Astrocyte (in vitro differentiated cells and primary cell): ENCODE results near the gene POGZ. TPM values are rescaled to one million over a fixed set of nuclear protein-coding genes. Genes with fewer than 3 reads are reported as not detected.

Experiments used
- DNase-seq: peaks from one replicate; pipeline ENCODE4 v3.0.0-alpha.2; 2010; ENCODE audit warnings: low read depth
- FAIRE-seq: peaks from 2 replicates; lab custom pipeline; 2011; peaks lifted over from hg19 to GRCh38; lab: Jason Lieb, UNC
- H2AFZ ChIP-seq: 2 replicates; pipeline ENCODE4 v1.6.0; 2012; ENCODE audit warnings: low read depth, low read length, inconsistent platforms
- H3K27ac ChIP-seq: 2 replicates; pipeline ENCODE4 v1.5.1; 2011; ENCODE audit warnings: low read depth, low read length, inconsistent platforms
- H3K27me3 ChIP-seq: 2 replicates; pipeline ENCODE4 v1.6.0; 2011; ENCODE audit warnings: low read length, inconsistent platforms; ENCODE audit not compliant: insufficient read depth
- H3K36me3 ChIP-seq: 2 replicates; pipeline ENCODE4 v1.5.1; 2011; ENCODE audit warnings: low read length, inconsistent platforms; ENCODE audit not compliant: insufficient read depth
- H3K4me1 ChIP-seq: 2 replicates; pipeline ENCODE4 v1.5.1; 2011; ENCODE audit warnings: low read length, inconsistent platforms; ENCODE audit not compliant: insufficient read depth
- H3K4me2 ChIP-seq: 2 replicates; pipeline ENCODE4 v1.6.0; 2012; ENCODE audit warnings: low read length, inconsistent platforms
- H3K4me3 ChIP-seq: 2 replicates; pipeline ENCODE4 v1.5.1; 2011; ENCODE audit warnings: low read depth, mild to moderate bottlenecking, low read length, inconsistent platforms; ENCODE audit not compliant: insufficient read depth
- H3K79me2 ChIP-seq: 2 replicates; pipeline ENCODE4 v1.6.0; 2012; ENCODE audit warnings: mild to moderate bottlenecking, low read length, inconsistent platforms; ENCODE audit not compliant: insufficient read depth
- H3K9ac ChIP-seq: 2 replicates; pipeline ENCODE4 v1.6.0; 2012; ENCODE audit warnings: mild to moderate bottlenecking, low read length, inconsistent platforms
- H3K9me3 ChIP-seq: 2 replicates; pipeline ENCODE4 v1.5.1; 2012; ENCODE audit warnings: low read depth, mild to moderate bottlenecking, low read length, inconsistent platforms; ENCODE audit not compliant: insufficient read depth
- H4K20me1 ChIP-seq: 2 replicates; pipeline ENCODE4 v1.6.0; 2012; ENCODE audit warnings: low read length, inconsistent platforms; ENCODE audit not compliant: insufficient read depth
- H3K27ac Mint-ChIP-seq: one replicate; pipeline ENCODE4 v1.8.0; 2021; ENCODE audit warnings: mild to moderate bottlenecking, mixed read lengths; ENCODE audit not compliant: unreplicated experiment
- H3K27me3 Mint-ChIP-seq: one replicate; pipeline ENCODE4 v1.8.0; 2021; ENCODE audit warnings: low read depth, mixed read lengths; ENCODE audit not compliant: unreplicated experiment
- H3K36me3 Mint-ChIP-seq: one replicate; pipeline ENCODE4 v1.8.0; 2021; ENCODE audit warnings: low read depth, mixed read lengths; ENCODE audit not compliant: unreplicated experiment
- H3K4me1 Mint-ChIP-seq: one replicate; pipeline ENCODE4 v1.8.0; 2021; ENCODE audit warnings: low read depth, mixed read lengths; ENCODE audit not compliant: unreplicated experiment
- H3K4me3 Mint-ChIP-seq: one replicate; pipeline ENCODE4 v1.8.0; 2021; ENCODE audit warnings: mild to moderate bottlenecking, moderate library complexity, mixed read lengths; ENCODE audit not compliant: unreplicated experiment
- H3K9me3 Mint-ChIP-seq: one replicate; pipeline ENCODE4 v1.8.0; 2021; ENCODE audit warnings: mild to moderate bottlenecking, mixed read lengths; ENCODE audit not compliant: unreplicated experiment
- CTCF ChIP-seq: IDR thresholded peaks from 2 replicates; pipeline ENCODE4 v1.5.1; 2011; ENCODE audit warnings: low read depth, mild to moderate bottlenecking, inconsistent platforms, low read length, moderate library complexity; ENCODE audit not compliant: insufficient read depth
- EZH2 ChIP-seq: IDR thresholded peaks from 2 replicates; pipeline ENCODE4 v1.6.1; 2012; ENCODE audit warnings: mild to moderate bottlenecking, low read length, inconsistent platforms; ENCODE audit not compliant: insufficient read depth
- total RNA-seq: library from RNA; stranded (reverse); gene quantifications from 2 replicates; pipeline ENCODE4 v1.2.1, GENCODE V29; 2021

POGZ gene
- total RNA-seq, 1 donor from 2014 or later = 63.9 TPM

GRCh38 chr1:151492120-151492519 lies 32.8 kb upstream of the POGZ start:
- H3K27me3 Mint-ChIP-seq = no peaks in the 10 kb centered on the region
- no peak overlapping the region for H3K4me3 Mint-ChIP-seq
- Histone ChIP-seq H3K9ac (no peak overlapping the region), H3K4me1 (peaks cover 11% of the 10 kb centered on the region), H3K4me3 (no peak overlapping the region), H2AFZ (no peak overlapping the region), H3K27ac (no peak overlapping the region), H3K36me3 (no peaks in the 10 kb centered on the region), H3K79me2 (no peaks in the 10 kb centered on the region), H4K20me1 (no peaks in the 10 kb centered on the region), H3K9me3 (no peaks in the 10 kb centered on the region), H3K27me3 (no peaks in the 10 kb centered on the region), H3K4me2 (no peak overlapping the region)
- H3K36me3 Mint-ChIP-seq = no peaks in the 10 kb centered on the region
- FAIRE-seq (no peak), DNase-seq (no peak)
- peaks cover 7% of the 10 kb centered on the region for H3K4me1 Mint-ChIP-seq
- H3K27ac Mint-ChIP-seq = no peak overlapping the region
- no peak for TF ChIP-seq CTCF
- no peak for TF ChIP-seq EZH2
- H3K9me3 Mint-ChIP-seq = no peaks in the 10 kb centered on the region

GRCh38 chr1:151491641-151492040 lies 32.3 kb upstream of the POGZ start:
- FAIRE-seq = no peak
- Histone ChIP-seq H3K27ac (no peak overlapping the region), H2AFZ (no peak overlapping the region), H4K20me1 (no peaks in the 10 kb centered on the region), H3K4me3 (no peak overlapping the region), H3K36me3 (no peaks in the 10 kb centered on the region), H3K9me3 (no peaks in the 10 kb centered on the region), H3K79me2 (no peaks in the 10 kb centered on the region), H3K27me3 (no peaks in the 10 kb centered on the region), H3K4me2 (no peak overlapping the region), H3K4me1 (peaks cover 11% of the 10 kb centered on the region), H3K9ac (no peak overlapping the region)
- H3K36me3 Mint-ChIP-seq = no peaks in the 10 kb centered on the region
- TF ChIP-seq CTCF (no peak), EZH2 (no peak)
- no peak overlapping the region for H3K27ac Mint-ChIP-seq
- H3K27me3 Mint-ChIP-seq = no peaks in the 10 kb centered on the region
- H3K9me3 Mint-ChIP-seq = no peaks in the 10 kb centered on the region
- DNase-seq = no peak
- no peak overlapping the region for H3K4me3 Mint-ChIP-seq
- H3K4me1 Mint-ChIP-seq = peaks cover 7% of the 10 kb centered on the region

- Mint-ChIP-seq H3K36me3 (no peaks in the 10 kb centered on the region), H3K27ac (no peak overlapping the region), H3K4me1 (no peaks in the 10 kb centered on the region), H3K9me3 (peaks cover 5% of the 10 kb centered on the region), H3K27me3 (peaks cover 3% of the 10 kb centered on the region), H3K4me3 (no peak overlapping the region)
- no peak overlapping the region for H3K4me3 ChIP-seq
- H2AFZ ChIP-seq = no peak overlapping the region
- H3K4me2 ChIP-seq = no peak overlapping the region
- no peaks in the 10 kb centered on the region for H4K20me1 ChIP-seq
- no peaks in the 10 kb centered on the region for H3K9me3 ChIP-seq
- TF ChIP-seq EZH2 (no peak), CTCF (no peak)
- no peak overlapping the region for H3K27ac ChIP-seq
- H3K79me2 ChIP-seq = no peaks in the 10 kb centered on the region
- no peaks in the 10 kb centered on the region for H3K27me3 ChIP-seq
- H3K4me1 ChIP-seq = no peaks in the 10 kb centered on the region
- FAIRE-seq (no peak), DNase-seq (no peak)
- H3K36me3 ChIP-seq = no peaks in the 10 kb centered on the region
- no peak overlapping the region for H3K9ac ChIP-seq
Observed at GRCh38 chr1:151486557-151486956, 27.3 kb upstream of the POGZ start.
